ENCODE results near the gene MRAP. TPM values are rescaled to one million over a fixed set of nuclear protein-coding genes. Genes with fewer than 3 reads are reported as not detected.

The MRAP gene
- total RNA-seq, 1 donor from 2014 or later, result 0.46 TPM

- Histone ChIP-seq H3K27ac (no peak overlapping the region), H3K27me3 (no peaks in the 10 kb centered on the region), H3K4me1 (no peaks in the 10 kb centered on the region), H3K9me3 (no peaks in the 10 kb centered on the region), H3K4me3 (no peak overlapping the region), H3K36me3 (peaks cover 98% of the 10 kb centered on the region)
- TF ChIP-seq, protein P1, sequence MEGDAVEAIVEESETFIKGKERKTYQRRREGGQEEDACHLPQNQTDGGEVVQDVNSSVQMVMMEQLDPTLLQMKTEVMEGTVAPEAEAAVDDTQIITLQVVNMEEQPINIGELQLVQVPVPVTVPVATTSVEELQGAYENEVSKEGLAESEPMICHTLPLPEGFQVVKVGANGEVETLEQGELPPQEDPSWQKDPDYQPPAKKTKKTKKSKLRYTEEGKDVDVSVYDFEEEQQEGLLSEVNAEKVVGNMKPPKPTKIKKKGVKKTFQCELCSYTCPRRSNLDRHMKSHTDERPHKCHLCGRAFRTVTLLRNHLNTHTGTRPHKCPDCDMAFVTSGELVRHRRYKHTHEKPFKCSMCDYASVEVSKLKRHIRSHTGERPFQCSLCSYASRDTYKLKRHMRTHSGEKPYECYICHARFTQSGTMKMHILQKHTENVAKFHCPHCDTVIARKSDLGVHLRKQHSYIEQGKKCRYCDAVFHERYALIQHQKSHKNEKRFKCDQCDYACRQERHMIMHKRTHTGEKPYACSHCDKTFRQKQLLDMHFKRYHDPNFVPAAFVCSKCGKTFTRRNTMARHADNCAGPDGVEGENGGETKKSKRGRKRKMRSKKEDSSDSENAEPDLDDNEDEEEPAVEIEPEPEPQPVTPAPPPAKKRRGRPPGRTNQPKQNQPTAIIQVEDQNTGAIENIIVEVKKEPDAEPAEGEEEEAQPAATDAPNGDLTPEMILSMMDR (IDR thresholded peaks at IDR 0.05), result no peak
- DNase-seq (no peak), ATAC-seq (no peak)
- intact Hi-C loops (cut with DNase I), result no loop called here
Observed at GRCh38 chr21:32359719-32360260, 61.1 kb downstream of the MRAP start.

- no peaks in the 10 kb centered on the region for H3K4me1 ChIP-seq
- no peaks in the 10 kb centered on the region for H3K9me3 ChIP-seq
- intact Hi-C loops (cut with DNase I), result no loop called here
- ATAC-seq, result no peak
- H3K4me3 ChIP-seq, result no peak overlapping the region
- DNase-seq, result no peak
- no peaks in the 10 kb centered on the region for H3K27me3 ChIP-seq
- peaks cover 97% of the 10 kb centered on the region for H3K36me3 ChIP-seq
- TF ChIP-seq, protein P1 (IDR thresholded peaks at IDR 0.05), result no peak
- H3K27ac ChIP-seq, result no peak overlapping the region
Observed at GRCh38 chr21:32360401-32360975, 61.8 kb downstream of the MRAP start.

Other genes with a start within 250 kb of the MRAP start
- gene MIS18A, start 19.8 kb upstream of the MRAP start, total RNA-seq, result 4.0 TPM
- gene URB1, start 94.2 kb downstream of the MRAP start, total RNA-seq, result 14.3 TPM
- gene EVA1C, start 113.9 kb downstream of the MRAP start, total RNA-seq, result 55.4 TPM